NB4 (cell line): ENCODE measurements around the gene FCRLB.

Source experiments
- CTCF ChIP-seq: IDR thresholded peaks from one replicate; pipeline ENCODE4 v1.5.1; 2012; ENCODE audit warnings: low read depth, low read length
- MAX ChIP-seq: IDR thresholded peaks from 2 replicates; pipeline ENCODE4 v1.6.1; 2011; ENCODE audit warnings: low read depth, low read length
- POLR2A ChIP-seq: IDR thresholded peaks from 2 replicates; pipeline ENCODE4 v1.6.1; 2011; ENCODE audit warnings: mild to moderate bottlenecking; ENCODE audit not compliant: insufficient read length; ENCODE audit errors: extremely low read depth

GRCh38 chr1:161726473-161727255 lies 5.3 kb downstream of the FCRLB start:
- TF ChIP-seq MAX, result peak; percentile 75
- TF ChIP-seq CTCF, result no peak
- TF ChIP-seq POLR2A, result peak; percentile 90
